Regular cardiac myocyte (primary cell): ENCODE measurements around the gene TOMM5. TPM values are rescaled to one million over a fixed set of nuclear protein-coding genes. Genes with fewer than 3 reads are reported as not detected.

Experiments
- total RNA-seq: library from RNA; depleted of rRNA; stranded (reverse); fragments of >200 nt; gene quantifications from 2 replicates; pipeline ENCODE4 v1.2.3, GENCODE V29; 2014

Gene TOMM5
- 148 and 249 TPM in 2 replicates for total RNA-seq

DNA sequence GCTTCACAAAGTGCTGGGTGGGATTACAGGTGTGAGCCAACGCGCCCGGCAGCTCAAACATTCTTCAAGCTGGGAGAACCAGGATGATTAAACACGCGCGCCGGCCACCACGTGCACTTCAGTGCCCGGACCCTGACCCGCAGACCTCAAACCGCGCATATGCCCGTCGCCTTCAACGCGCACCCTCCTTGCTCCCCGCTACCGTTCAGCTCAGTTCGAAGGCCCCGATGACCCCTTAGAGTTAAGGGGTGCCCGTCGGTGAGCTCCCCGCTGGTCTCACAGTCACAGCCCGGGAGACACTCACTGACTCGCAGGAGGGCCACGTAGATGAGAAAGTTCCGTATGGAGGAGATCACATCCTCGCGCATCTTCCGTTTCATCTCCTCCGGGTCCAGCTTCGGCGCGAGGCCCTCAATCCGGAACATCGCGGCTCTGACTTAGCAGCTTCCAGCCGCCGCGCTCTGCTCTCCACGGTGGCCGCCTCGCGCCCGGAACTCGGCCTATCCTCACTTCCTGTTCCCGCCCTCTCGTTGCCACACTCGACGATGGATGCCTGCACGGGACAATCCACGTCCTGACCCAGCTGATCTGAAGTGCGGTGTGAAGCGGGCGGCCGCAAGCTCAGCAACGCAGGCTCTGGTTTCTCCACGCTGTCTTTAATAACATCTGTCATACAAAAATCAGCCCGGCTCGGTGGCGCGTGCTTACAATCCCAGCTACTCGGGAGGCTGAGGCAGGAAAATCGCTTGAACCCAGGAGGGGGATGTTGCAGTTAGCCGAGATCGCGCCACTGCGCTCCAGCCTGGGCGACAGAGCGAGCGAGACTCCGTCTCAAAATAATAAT is at the start of gene TOMM5:
Gene TOMM5, minus strand, starts transcription at position 490 of the 844 bp plus-strand sequence. Its CDS starts 65 bp downstream, at position 425.

DNA sequence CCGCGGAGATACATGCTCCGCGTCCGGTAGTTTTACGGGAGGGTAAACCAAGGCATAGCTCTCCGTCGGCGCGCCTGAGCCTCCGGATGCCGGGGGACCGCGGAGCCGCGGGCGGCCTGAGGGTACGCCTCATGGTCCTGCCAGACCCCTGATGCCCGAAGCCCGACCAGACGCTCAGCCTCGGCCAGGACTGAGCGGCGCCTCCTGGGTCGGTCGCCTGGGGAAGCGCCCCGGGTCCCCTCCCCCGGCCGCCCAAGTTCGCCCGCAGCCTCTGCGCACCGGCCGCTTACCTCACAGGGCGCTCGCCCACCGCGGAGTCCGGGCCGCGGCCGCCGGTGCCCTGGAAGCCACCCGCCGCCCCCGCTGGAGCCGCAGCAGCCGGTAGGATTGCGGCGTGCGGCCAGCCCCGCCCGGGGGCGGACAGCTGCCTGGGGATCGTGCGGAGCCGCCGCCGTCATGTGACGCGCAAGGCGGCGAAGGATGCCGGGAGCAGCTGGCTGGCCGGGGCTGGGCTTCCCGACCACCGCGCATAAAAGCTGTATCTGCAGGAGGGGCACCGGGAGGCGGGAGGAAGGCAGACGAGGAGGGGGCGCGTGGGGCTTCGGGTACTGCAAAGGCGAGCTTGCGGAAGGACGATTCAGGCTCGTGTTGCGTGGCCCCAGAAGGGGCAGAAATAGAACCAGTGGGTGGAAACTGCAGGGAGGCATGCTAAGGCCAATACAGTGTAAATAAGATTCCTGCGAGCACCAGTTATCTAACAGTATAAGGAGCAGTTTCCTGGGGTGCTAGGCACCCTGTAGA is 16.3 kb downstream of the TOMM5 start, which contains the start of gene FBXO10:
Gene FBXO10, minus strand, starts transcription at position 460 of the 801 bp plus-strand sequence. CDS start 34,612 bp downstream, outside the sequence.

Other genes starting within 250 kb of the TOMM5 start
- gene GRHPR, start 169.9 kb downstream of the TOMM5 start, total RNA-seq: 109 and 151 TPM in 2 replicates
- 6.3 and 7.3 TPM in 2 replicates for gene ZBTB5, start 127.1 kb downstream of the TOMM5 start, total RNA-seq
- 31.3 and 48.5 TPM in 2 replicates for gene POLR1E, start 106.6 kb downstream of the TOMM5 start, total RNA-seq
- 9.4 and 12.1 TPM in 2 replicates for gene FBXO10, start 16.2 kb downstream of the TOMM5 start, total RNA-seq
- not detected in 2 replicates for gene FRMPD1, start 58.4 kb upstream of the TOMM5 start, total RNA-seq
- 1.9 and 2.8 TPM in 2 replicates for gene TRMT10B, start 161.2 kb upstream of the TOMM5 start, total RNA-seq
- gene EXOSC3, start 192.5 kb upstream of the TOMM5 start, total RNA-seq: 24.5 and 48.9 TPM in 2 replicates
- 17.6 and 22.8 TPM in 2 replicates for gene DCAF10, start 208.2 kb upstream of the TOMM5 start, total RNA-seq